ENCODE measurements around the gene BRF1.

GRCh38 chr14:105325303-105325702, 24.5 kb upstream of the BRF1 start:
- no peak for TF ChIP-seq CTCF (IDR thresholded peaks at IDR 0.05)
- no peak for TF ChIP-seq POLR2A (IDR thresholded peaks at IDR 0.05)
